Body of pancreas (tissue), 4 donors: ENCODE data around the gene CHCHD5. TPM values are rescaled to one million over a fixed set of nuclear protein-coding genes. Genes with fewer than 3 reads are reported as not detected.

Experiments used
- ATAC-seq: fragments of 150-250 bp; one replicate; pipeline ENCODE4 v1.9.1; 2016
- DNase-seq, 4 donors: peaks; one replicate each; pipeline ENCODE4 v3.0.0-alpha.2; 2019
- H3K27ac ChIP-seq, 4 donors: fragments of 200-600 bp; sonication (generic); 1 replicate in 3 of 4; 2 replicates in 1 of 4; pipeline versions ENCODE4 v1.5.1 to v1.6.1; 2016 to 2019; ENCODE audit warnings: mild to moderate bottlenecking in 1 of 4, mixed read lengths in 1 of 4, moderate library complexity in 1 of 4
- H3K27me3 ChIP-seq, 2 donors: fragments of 200-600 bp; sonication (generic); one replicate each; pipeline ENCODE4 v1.6.0; 2016; ENCODE audit warnings: mild to moderate bottlenecking in 1 of 2
- H3K36me3 ChIP-seq, 2 donors: fragments of 200-600 bp; sonication (generic); replicated peaks in 1 of 2; 2 replicates each; pipeline ENCODE4 v1.5.1; 2016; ENCODE audit warnings: low read depth in 2 of 2; ENCODE audit not compliant: insufficient read depth in 1 of 2
- H3K4me1 ChIP-seq: fragments of 200-600 bp; sonication (generic); one replicate; pipeline ENCODE4 v1.6.0; 2016
- H3K4me3 ChIP-seq, 2 donors: fragments of 200-600 bp; sonication (generic); 1 replicate in 1 of 2; 2 replicates in 1 of 2; pipeline ENCODE4 v1.5.1; 2016 to 2019
- H3K9me3 ChIP-seq, 3 donors: fragments of 200-600 bp; sonication (generic); 1 replicate in 2 of 3; 2 replicates in 1 of 3; pipeline ENCODE4 v1.5.1; 2016
- CTCF ChIP-seq, 7 experiments: fragments of 450-650 bp in 4 of 7; fragments of 200-600 bp in 3 of 7; sonication (generic) in 3 of 7; IDR thresholded peaks; one replicate each; pipeline ENCODE4 v1.5.1; 2016 to 2019; ENCODE audit warnings: antibody characterized with exemption in 7 of 7
- POLR2A ChIP-seq, 3 donors: fragments of 450-650 bp; IDR thresholded peaks; one replicate each; pipeline ENCODE4 v1.6.1; 2016; ENCODE audit warnings: antibody characterized with exemption in 3 of 3, mild to moderate bottlenecking in 2 of 3
- WGBS, 2 donors: methylation state at CpG; one replicate each; pipeline ENCODE4 v1.1.5; 2017; 5-methylcytosine and 5-hydroxymethylcytosine counted together
- intact Hi-C: fragments of 100-400 bp; cut with DNase I; formaldehyde crosslinking; loops from one replicate; pipeline ENCODE4 v1.15.1; 2023
- small RNA-seq: library from RNA; depleted of rRNA; stranded (forward); fragments of <200 nt; gene quantifications from one replicate; pipeline ENCODE3, GENCODE V24; 2016
- total RNA-seq, 2 donors: library from RNA; depleted of rRNA; stranded (reverse); fragments of >200 nt; gene quantifications; one replicate each; pipeline ENCODE4 v1.1.0, GENCODE V29; 2016

The CHCHD5 gene
- total RNA-seq, 2 donors from 2014 or later: 16.8 to 23.6 TPM

GRCh38 chr2:112637289-112637660, 52.9 kb downstream of the CHCHD5 start:
- no peaks in the 10 kb centered on the region for H3K4me1 ChIP-seq
- no peaks in the 10 kb centered on the region for H3K27me3 ChIP-seq
- no peak for ATAC-seq
- TF ChIP-seq POLR2A (IDR thresholded peaks at IDR 0.05) (no peak), CTCF (IDR thresholded peaks at IDR 0.05) (no peak)
- 85 to 86% methylated on average over 4 of the region's 4 CpGs for WGBS, 2 donors
- no peaks in the 10 kb centered on the region for H3K9me3 ChIP-seq
- H3K4me3 ChIP-seq: no peak overlapping the region
- intact Hi-C loops: loop anchor here (10.0 kb wide), 1 partner anchor 48 kb away; no protein-coding TSS in a partner anchor
- H3K36me3 ChIP-seq: no peaks in the 10 kb centered on the region
- H3K27ac ChIP-seq: no peak overlapping the region
- no peak for DNase-seq

Small RNA genes within 50 kb of the gene (small RNA-seq; reads per million reads assigned to genes)
- gene RF00019: not detected

Other genes with a start within 250 kb of the CHCHD5 start
- 10 to 100 TPM; 19.7 to 22.7 TPM for gene RGPD8, start 151.0 kb upstream of the CHCHD5 start, total RNA-seq
- 10 to 100 TPM in 1 of 2 donors, 1 to 10 TPM in 1; 7.8 to 18.1 TPM for gene TTL, start 102.5 kb upstream of the CHCHD5 start, total RNA-seq
- 10 to 100 TPM; 10.6 to 31.6 TPM for gene POLR1B, start 42.1 kb upstream of the CHCHD5 start, total RNA-seq
- gene SLC20A1, start 61.3 kb downstream of the CHCHD5 start, total RNA-seq: 10 to 100 TPM; 20.5 to 50.1 TPM
- gene NT5DC4, start 136.4 kb downstream of the CHCHD5 start, total RNA-seq: not detected
- gene CKAP2L, start 180.0 kb downstream of the CHCHD5 start, total RNA-seq: under 1 TPM in 1 of 2 donors, not detected in 1; under 0.01 TPM
- gene IL1A, start 199.9 kb downstream of the CHCHD5 start, total RNA-seq: not detected